ENCODE measurements around the gene PDK4.

- TF ChIP-seq RCOR2 (CRISPR knock-in tag; IDR thresholded peaks at IDR 0.05): no peak
- TF ChIP-seq GATA4 (IDR thresholded peaks at IDR 0.05; ENCODE audit: borderline replicate concordance, low read depth): no peak
These were observed 32.6 kb upstream of the PDK4 start for GRCh38 chr7:95628831-95629439.
